GM21717 (cell line): ENCODE results near the gene TREH.
"Not testable (repeated sequence)": the region's sequence is repeated elsewhere in the genome, so short reads cannot be mapped to it uniquely, and the experiment has no call there.

Source experiments
- ATAC-seq: cut with Tn5 transposase; IDR thresholded peaks from one replicate; pipeline ENCODE4 v1.9.1; 2021; ENCODE audit warnings: mild to moderate bottlenecking, moderate library complexity; ENCODE audit not compliant: unreplicated experiment

Gene TREH

DNA sequence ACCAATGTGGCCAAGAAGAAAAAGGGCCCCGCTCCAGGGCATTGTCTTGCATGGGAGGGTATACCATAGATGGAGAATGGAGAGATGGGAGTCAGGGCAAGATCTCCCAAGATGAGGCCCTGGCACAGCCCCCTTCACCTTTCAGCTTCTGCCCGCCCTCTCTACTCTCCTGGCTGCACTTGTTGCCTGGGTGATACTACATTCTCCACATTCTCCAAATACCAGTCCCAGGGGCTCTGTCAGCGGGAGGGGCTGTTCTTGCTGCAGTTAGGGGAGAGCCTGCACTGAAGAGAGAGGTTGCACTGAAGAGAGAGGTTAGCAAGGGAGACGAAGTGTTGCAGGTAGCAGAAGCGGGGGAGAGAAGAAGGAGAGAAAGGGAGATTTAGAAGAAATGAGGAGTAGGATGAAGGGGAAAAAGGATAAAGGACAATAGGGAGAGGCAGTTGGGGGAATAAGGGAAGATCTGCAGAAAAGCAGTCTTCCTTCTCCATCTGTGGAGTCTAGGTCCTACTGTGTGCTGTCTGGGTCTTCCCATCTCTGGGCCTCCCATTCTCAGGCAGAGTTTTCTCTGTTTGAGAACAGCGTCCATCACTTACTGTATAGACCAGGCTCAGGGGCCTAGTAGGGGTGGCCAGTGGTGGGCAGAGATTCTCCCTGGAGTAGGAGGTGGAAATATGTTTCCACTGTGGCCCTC, 64.0 kb downstream of the TREH start:
- no peak for ATAC-seq

DNA sequence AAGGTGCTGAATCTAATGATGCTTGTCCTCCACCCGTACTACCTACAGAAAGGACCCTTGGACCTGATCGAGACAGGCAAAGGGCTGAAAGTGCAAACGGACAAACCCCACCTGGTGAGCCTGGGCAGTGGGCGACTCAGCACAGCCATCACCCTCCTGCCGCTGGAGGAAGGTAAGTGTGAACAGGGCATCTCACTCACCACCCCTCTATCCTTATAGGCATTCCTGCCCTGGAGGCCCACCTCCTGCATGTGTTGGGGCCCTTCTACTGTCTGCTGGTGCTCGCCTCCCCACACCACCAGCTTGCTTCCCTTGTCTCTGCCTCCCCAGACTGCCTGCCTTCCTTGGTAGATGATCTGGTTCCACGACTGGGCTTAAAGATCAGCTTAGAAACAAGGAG, 64.9 kb downstream of the TREH start:
- ATAC-seq, result no peak

DNA sequence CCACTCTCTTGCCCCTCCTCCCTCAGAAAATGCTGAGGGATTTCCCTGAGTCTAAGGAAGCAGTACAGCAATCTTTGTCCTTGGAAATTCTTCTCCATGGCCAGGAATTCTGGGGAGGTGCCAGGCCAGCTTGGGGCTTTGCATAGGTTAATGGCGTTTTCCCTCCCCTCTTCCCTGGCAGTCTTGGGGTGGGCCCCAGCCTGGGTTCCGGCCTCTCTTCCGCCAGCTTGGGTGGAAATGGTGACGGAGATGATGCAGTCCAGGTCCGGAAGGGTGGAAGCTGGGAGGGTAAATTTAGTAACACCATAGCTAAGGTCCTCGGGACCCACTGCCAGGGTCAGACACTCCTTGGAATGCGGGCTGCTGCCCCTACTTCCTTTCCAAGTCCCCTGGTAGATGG, 67.1 kb downstream of the TREH start:
- no peak for ATAC-seq

DNA sequence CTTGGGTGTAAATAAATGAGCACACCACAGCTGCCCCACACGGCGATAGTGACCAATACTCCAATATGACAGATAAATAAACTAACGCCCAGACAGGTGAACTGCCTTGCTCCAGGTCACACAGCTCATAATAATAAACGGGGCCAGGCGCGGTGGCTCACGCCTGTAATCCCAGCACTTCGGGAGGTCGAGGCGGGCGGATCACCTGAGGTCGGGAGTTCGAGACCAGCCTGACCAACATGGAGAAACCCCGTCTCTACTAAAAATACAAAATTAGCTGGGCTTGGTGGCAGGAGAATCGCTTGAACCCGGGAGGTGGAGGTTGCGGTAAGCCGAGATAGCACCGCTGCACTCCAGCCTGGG, 68.0 kb downstream of the TREH start:
- not testable (repeated sequence) for ATAC-seq

DNA sequence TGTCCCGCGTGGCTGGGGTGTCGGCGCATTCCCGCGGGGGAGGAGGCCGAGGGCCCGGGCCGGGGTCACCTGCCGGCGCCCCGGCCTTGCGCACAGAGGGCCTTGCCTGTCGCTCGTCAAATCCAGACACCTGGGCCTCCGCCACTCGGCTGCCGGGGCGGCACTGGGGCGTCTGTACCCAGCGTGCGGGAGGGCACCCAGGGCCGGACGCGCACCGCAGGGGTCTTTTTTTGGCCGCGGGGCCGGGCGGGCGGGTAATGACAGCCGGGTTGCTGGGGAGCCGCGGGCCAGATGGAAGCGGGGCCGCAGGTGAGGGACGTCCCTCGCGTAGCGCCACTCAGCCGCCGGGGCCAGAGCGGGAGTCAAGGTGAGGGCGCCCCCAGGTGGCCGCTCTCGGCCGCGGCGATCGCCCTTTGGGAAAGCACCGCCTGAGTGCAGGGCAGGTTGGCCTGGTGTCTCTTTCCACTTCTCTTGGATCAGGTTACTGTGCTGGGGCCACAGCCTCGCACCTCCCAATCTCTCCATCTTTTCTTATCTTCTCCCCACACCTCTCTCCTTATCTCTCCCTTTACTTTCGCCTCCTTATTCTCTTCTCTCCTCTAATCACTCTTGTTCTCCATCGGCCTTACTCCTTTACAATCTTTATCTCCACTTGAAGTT, 68.5 kb downstream of the TREH start:
- no peak for ATAC-seq

DNA sequence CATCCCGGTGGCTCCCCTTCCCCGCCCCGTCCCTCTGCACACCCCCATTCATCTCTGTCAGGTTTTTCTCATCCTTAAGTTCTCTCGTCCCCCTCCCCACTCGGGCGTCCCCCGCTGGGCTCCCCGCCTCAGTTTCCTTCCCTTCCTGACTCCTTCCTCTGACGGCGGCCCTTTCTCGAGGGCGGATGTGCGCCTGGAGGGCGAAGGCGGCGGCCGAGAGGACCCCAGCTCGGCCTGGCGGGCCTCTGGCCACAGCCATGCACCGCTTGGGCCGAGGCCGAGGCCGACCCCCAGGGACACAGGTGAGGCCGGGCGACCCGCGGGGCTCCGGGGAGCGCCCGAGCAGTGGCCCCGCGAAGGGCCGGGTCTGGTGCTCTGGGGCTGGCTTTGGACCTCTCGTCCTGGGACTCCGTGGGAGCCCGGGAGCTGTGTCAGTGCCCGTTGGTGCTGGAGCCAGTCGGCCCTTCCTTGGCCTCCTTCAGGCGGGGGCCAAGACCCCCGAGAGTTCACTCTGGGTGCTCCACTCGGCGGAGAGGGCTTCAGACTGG, 69.2 kb downstream of the TREH start:
- ATAC-seq, result no peak

DNA sequence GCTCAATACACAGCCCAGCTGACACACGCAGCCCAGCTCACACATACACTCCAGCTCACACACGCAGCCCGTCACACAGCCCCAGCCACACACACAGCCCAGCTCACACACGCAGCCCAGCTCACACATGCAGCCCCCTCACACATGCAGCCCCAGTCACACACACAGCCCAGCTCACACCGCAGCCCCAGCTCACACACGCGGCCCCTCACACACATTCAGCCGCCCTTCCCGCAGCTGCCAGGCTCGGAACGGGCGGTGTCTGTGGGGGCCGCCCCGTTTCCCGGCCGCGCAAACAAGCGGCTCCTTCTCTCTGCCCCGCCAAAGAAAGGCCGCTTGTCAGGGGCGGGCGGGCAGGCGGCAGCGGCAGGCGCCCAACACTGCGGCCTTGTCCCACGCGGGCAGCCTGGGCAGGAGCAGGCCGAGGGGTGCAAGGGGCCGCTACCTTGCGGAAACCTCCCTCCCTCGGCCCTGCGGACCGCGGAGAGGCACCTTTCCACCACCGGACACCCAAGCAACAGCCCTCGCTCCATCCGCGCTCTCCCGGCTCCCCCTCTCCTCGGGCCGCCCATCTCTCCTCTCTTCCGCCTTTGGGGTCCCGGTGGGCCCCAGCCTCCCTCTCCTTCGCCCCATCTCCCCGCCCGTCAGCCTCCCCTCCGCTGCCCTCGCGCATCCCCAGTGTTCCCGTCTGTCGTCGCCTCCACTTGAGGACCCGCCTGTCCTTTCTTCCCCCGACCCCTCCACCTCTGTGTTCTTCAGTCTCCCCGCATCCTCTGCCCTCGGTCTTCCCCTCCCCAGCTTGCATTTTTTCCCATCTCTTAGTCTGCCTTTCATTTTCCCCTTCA, 69.8 kb downstream of the TREH start:
- no peak for ATAC-seq

DNA sequence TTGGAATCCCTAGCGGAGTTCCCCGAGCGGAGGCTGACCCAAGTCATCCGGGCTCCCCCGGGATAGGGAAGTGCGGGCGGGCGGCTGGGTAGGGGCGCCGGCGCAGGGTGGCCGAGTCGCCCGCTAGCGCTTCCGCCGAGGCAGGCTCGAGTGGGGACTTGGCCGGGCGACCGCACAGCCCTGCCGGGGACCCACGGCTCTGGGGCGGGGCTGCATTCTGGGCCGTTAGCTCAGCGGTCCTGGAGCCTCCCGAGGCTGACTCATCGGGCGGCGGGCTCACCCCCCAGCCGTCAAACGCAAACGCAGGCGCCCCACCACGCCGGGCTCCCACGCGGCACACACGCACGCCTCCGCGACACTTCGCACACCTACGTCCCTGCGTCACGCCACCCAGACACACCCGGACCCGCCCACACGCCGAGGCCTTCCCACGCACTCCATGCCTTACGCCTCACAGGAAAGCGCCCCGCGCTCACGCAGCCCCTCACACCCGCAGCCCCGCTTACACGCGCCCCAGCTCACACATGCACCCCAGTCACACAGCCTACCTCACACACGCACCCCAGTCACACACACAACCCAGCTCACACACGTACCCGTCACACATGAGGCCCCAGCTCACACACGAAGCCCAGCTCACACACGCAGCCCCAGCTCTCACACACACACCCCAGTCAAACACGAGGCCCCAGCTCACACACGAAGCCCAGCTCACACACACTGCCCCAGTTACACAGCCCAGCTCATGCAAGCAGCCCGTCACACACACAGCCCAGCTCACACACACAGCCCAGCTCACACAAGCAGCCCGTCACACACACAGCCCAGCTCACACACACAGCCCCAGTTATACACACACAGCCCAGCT, 70.9 kb downstream of the TREH start:
- no peak for ATAC-seq

DNA sequence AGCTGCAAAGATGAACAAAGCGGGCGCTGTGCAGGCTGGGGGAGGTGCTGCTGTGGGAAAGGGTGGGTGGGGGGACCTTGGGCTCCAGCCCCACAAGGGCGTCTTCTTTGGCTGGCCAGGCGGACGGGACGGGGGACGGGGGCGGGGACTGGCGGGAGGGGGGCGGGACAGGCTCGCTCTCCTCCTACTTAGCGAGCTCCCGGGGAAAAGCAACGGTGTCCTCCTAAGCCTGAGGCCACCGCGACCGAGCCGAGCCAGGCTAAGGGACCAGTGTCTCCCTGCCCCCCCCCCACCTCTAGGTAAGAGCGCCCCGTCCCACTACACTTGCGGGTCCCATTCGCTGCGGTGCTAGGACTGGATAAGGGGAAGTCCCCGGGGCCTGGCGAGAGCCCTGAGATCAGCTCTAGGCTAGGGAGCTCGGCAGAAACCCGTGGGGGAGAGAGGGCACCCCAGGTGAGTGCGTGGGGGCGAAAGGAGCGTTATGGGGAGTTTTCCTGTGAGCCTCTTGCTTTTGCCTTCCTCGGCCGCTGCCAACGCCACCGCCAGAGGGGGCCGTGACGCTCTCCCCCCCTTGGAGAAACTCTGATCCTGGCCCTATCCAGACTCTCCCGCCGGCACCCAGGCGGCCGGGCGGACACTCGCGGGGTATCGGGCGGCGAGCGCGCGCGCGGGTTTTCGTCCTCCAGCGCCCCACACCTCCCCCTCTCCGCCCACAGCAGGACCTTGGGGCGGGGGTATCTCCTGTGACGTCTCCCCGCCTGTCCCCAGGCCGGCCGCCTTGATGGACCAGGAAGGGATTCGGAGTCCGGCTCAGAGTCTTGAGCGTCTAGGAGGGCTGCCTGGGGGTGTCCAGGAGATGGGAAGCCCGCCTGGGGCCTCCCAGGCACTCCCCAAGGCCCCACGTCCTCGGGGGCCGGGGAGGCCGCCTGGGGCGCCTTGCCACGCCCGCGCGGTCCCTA, 71.8 kb downstream of the TREH start, which contains the start of gene PHLDB1:
PHLDB1 (plus strand) TSS at position 215 of the 959 bp plus-strand sequence. CDS start 6,222 bp downstream, outside the sequence.
- ATAC-seq, result no peak
